ENCODE data around the gene HMG20A. TPM values are rescaled to one million over a fixed set of nuclear protein-coding genes. Genes with fewer than 3 reads are reported as not detected.

HMG20A gene
- polyA plus RNA-seq, 1 donor from 2014 or later, result 52.2 TPM

DNA sequence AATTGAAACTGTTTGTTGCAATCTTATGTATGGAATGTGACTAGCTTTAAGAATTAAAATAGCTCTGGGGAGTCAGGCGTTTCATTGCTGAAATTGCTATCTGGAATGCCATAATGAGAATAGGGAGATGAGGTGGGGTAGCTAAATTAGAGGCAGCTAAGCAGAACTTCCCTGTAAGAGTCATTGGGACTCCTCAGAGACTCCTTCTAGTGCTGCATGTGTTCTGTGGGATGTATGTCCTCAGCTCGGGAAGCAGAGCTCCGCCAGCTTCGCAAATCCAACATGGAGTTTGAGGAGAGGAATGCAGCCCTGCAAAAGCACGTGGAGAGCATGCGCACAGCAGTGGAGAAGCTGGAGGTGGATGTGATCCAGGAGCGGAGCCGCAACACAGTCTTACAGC is 57.4 kb downstream of the HMG20A start:
- Histone ChIP-seq H3K79me2 (replicated peaks; ENCODE audit: insufficient read depth, low read length) (no peaks in the 10 kb centered on the region), H4K20me1 (ENCODE audit: insufficient read depth) (no peaks in the 10 kb centered on the region), H3K27me3 (ENCODE audit: insufficient read depth, low read depth, low read length) (no peaks in the 10 kb centered on the region), H3K9ac (ENCODE audit: low read length) (no peak overlapping the region), H3K4me3 (ENCODE audit: low read length) (no peak overlapping the region), H3K9me2 (ENCODE audit: insufficient read depth, low read length) (no peaks in the 10 kb centered on the region), H3K4me2 (ENCODE audit: low read length) (no peak overlapping the region), H3F3A (ENCODE audit: insufficient read depth, low read length, poor library complexity, severe bottlenecking) (no peaks in the 10 kb centered on the region), H2AFZ (ENCODE audit: low read depth, low read length) (no peak overlapping the region), H3K36me3 (ENCODE audit: insufficient read depth, low read length) (peaks cover 10% of the 10 kb centered on the region), H3K27ac (ENCODE audit: low read length) (no peak overlapping the region), H3K9me3 (ENCODE audit: low read length) (no peaks in the 10 kb centered on the region)
- TF ChIP-seq POLR2AphosphoS5 (IDR thresholded peaks at IDR 0.05), result no peak
- no peak for TF ChIP-seq RAD21 (conservative IDR thresholded peaks at IDR 0.05)
- no peak for TF ChIP-seq EZH2 (IDR thresholded peaks at IDR 0.05; ENCODE audit: borderline replicate concordance, insufficient read depth, low read length, poor library complexity, severe bottlenecking)

DNA sequence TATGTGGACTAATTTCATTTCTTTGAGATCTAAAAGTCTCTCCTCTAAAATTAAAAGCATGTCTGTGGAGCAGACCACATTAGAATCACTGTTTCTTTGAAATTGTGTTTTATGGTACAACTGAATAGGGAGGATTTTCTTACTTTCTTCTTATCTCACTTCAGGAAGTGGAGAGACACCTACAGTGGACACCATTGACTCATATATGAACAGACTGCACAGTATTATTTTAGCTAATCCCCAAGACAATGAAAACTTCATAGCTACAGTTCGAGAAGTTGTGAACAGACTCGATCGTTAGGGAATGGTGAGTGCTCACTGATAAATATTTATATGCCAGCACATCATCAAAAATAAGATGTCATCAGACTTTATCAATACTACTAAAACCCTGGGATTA is 58.3 kb downstream of the HMG20A start:
- no peaks in the 10 kb centered on the region for H3K27me3 ChIP-seq (ENCODE audit: insufficient read depth, low read depth, low read length)
- no peak overlapping the region for H2AFZ ChIP-seq (ENCODE audit: low read depth, low read length)
- H3K9me3 ChIP-seq (ENCODE audit: low read length), result no peaks in the 10 kb centered on the region
- H3K9ac ChIP-seq (ENCODE audit: low read length), result no peak overlapping the region
- H3F3A ChIP-seq (ENCODE audit: insufficient read depth, low read length, poor library complexity, severe bottlenecking), result no peaks in the 10 kb centered on the region
- no peaks in the 10 kb centered on the region for H3K79me2 ChIP-seq (replicated peaks; ENCODE audit: insufficient read depth, low read length)
- no peak overlapping the region for H3K4me2 ChIP-seq (ENCODE audit: low read length)
- no peak for TF ChIP-seq TAF1 (IDR thresholded peaks at IDR 0.05; ENCODE audit: low read depth)
- no peak for TF ChIP-seq CTCF (IDR thresholded peaks at IDR 0.05; ENCODE audit: poor library complexity, severe bottlenecking)
- no peak for TF ChIP-seq POLR2AphosphoS5 (IDR thresholded peaks at IDR 0.05)
- TF ChIP-seq REST (IDR thresholded peaks at IDR 0.05; ENCODE audit: borderline replicate concordance), result no peak
- no peak for TF ChIP-seq EP300 (conservative IDR thresholded peaks at IDR 0.05; ENCODE audit: poor library complexity, severe bottlenecking)
- TF ChIP-seq RAD21 (conservative IDR thresholded peaks at IDR 0.05), result no peak
- no peak for TF ChIP-seq MXI1 (conservative IDR thresholded peaks at IDR 0.05; ENCODE audit: poor library complexity, severe bottlenecking)
- TF ChIP-seq EZH2 (IDR thresholded peaks at IDR 0.05; ENCODE audit: borderline replicate concordance, insufficient read depth, low read length, poor library complexity, severe bottlenecking), result no peak
- no peak for TF ChIP-seq SMC3 (conservative IDR thresholded peaks at IDR 0.05; ENCODE audit: poor library complexity)
- no peak overlapping the region for H3K4me3 ChIP-seq (ENCODE audit: low read length)
- H3K27ac ChIP-seq (ENCODE audit: low read length), result no peak overlapping the region
- peaks cover 6% of the 10 kb centered on the region for H3K36me3 ChIP-seq (ENCODE audit: insufficient read depth, low read length)
- H4K20me1 ChIP-seq (ENCODE audit: insufficient read depth), result no peaks in the 10 kb centered on the region
- H3K9me2 ChIP-seq (ENCODE audit: insufficient read depth, low read length), result no peaks in the 10 kb centered on the region
